ENCODE results near the gene ZNF100. TPM values are rescaled to one million over a fixed set of nuclear protein-coding genes. Genes with fewer than 3 reads are reported as not detected.
"Not testable (repeated sequence)": the region's sequence is repeated elsewhere in the genome, so short reads cannot be mapped to it uniquely, and the experiment has no call there.

ZNF100 gene
- total RNA-seq, 1 experiment from 2014 or later, result 30.7 TPM

- Histone ChIP-seq H3K4ac (ENCODE audit: low read depth, low read length) (no peak overlapping the region), H3K9me3 (ENCODE audit: control insufficient read depth, low read depth, low read length) (no peaks in the 10 kb centered on the region), H3K27ac (ENCODE audit: insufficient read length, low read depth, low read length) (no peak overlapping the region), H2BK12ac (ENCODE audit: insufficient read length, low read depth, low read length) (no peak overlapping the region), H3K23me2 (ENCODE audit: insufficient read length, low read depth, low read length, poor library complexity, severe bottlenecking) (no peaks in the 10 kb centered on the region), H4K91ac (ENCODE audit: insufficient read length, low read depth, low read length) (no peak overlapping the region), H3K23ac (ENCODE audit: insufficient read length, low read depth, low read length) (no peak overlapping the region), H2BK20ac (ENCODE audit: low read depth, low read length, poor library complexity, severe bottlenecking) (no peak overlapping the region), H3K79me1 (ENCODE audit: insufficient read depth, low read depth, low read length, poor library complexity, severe bottlenecking) (peaks cover 6% of the 10 kb centered on the region), H4K5ac (ENCODE audit: insufficient read length, low read depth, low read length) (no peak overlapping the region), H2BK15ac (ENCODE audit: low read depth, low read length) (no peak overlapping the region), H3K18ac (ENCODE audit: insufficient read length, low read depth, low read length) (no peak overlapping the region), H2AK5ac (ENCODE audit: insufficient read length, low read length) (no peak overlapping the region), H3T11ph (ENCODE audit: low read length) (no peak overlapping the region), H3K4me1 (ENCODE audit: insufficient read depth, low read length) (no peaks in the 10 kb centered on the region), H4K20me1 (ENCODE audit: control insufficient read depth, insufficient read depth, insufficient read length) (no peaks in the 10 kb centered on the region), H3K14ac (ENCODE audit: insufficient read depth, low read length) (no peak overlapping the region), H3K9ac (ENCODE audit: extremely low read depth, insufficient read length, low read length) (no peak overlapping the region), H3K27me3 (ENCODE audit: insufficient read depth, low read length) (no peaks in the 10 kb centered on the region), H3K4me2 (ENCODE audit: insufficient read depth, insufficient read length, low read length) (no peak overlapping the region), H2AFZ (ENCODE audit: low read length) (no peak overlapping the region), H4K8ac (replicated peaks; ENCODE audit: insufficient read length, low read depth, low read length) (no peak overlapping the region), H3K56ac (ENCODE audit: insufficient read length, low read depth, low read length) (no peak overlapping the region), H2BK5ac (ENCODE audit: insufficient read length, low read length) (no peak overlapping the region), H2BK120ac (ENCODE audit: low read depth, low read length, poor library complexity, severe bottlenecking) (no peak overlapping the region), H3K79me2 (ENCODE audit: insufficient read depth, low read length) (peaks cover 2% of the 10 kb centered on the region; the same call in 1 of the 2 replicates)
- peaks cover 83 to 93% (median 84%) of the 10 kb centered on the region in 3 experiments for H3K36me3 Mint-ChIP-seq (ENCODE audit: insufficient read depth in 1 of 3, low read depth in 3 of 3)
- no peak overlapping the region for H3K27ac Mint-ChIP-seq
- no peak for DNase-seq
- no CpG with 5 or more reads among the region's 3 CpGs for WGBS (ENCODE audit: extremely low coverage, insufficient read length, low lambda C conversion rate)
- no peak overlapping the region for H3K4me3 Mint-ChIP-seq
- no peaks in the 10 kb centered on the region for H3K4me1 Mint-ChIP-seq
- no peak for TF ChIP-seq CTCF (conservative IDR thresholded peaks at IDR 0.05)
- no peaks in the 10 kb centered on the region for H3K27me3 Mint-ChIP-seq (ENCODE audit: low read depth)
- H3K9me3 Mint-ChIP-seq, result peaks cover 10 to 56% of the 10 kb centered on the region in 2 experiments
These were observed 9.1 kb downstream of the ZNF100 start for GRCh38 chr19:21758296-21758695.

DNA sequence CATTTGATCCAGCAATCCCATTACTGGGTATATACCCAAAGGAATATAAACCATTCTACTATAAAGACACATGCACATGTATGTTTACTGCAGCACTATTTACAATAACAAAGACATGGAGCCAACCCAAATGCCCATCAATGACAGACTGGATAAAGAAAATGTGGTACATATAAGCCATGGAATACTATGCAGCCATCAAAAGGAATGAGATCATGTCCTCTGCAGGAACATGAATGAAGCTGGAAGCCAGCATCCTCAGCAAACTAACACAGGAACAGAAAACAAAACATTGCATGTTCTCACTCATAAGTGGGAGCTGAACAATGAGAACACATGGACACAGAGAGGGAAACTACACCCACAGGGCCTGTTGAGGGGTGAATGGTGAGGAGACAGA is 11.8 kb downstream of the ZNF100 start:
- not testable (repeated sequence) for H3K27ac ChIP-seq (ENCODE audit: insufficient read length, low read depth, low read length); H3K9me3 ChIP-seq (ENCODE audit: control insufficient read depth, low read depth, low read length); DNase-seq; H3K4me1 ChIP-seq (ENCODE audit: insufficient read depth, low read length); H4K8ac ChIP-seq (replicated peaks; ENCODE audit: insufficient read length, low read depth, low read length); H3K9ac ChIP-seq (ENCODE audit: extremely low read depth, insufficient read length, low read length); H3K14ac ChIP-seq (ENCODE audit: insufficient read depth, low read length); H3K27ac Mint-ChIP-seq; H3K4me1 Mint-ChIP-seq; H3K27me3 ChIP-seq (ENCODE audit: insufficient read depth, low read length); H2AFZ ChIP-seq (ENCODE audit: low read length); H4K91ac ChIP-seq (ENCODE audit: insufficient read length, low read depth, low read length); H2BK5ac ChIP-seq (ENCODE audit: insufficient read length, low read length); H2AK5ac ChIP-seq (ENCODE audit: insufficient read length, low read length); H3K4me3 Mint-ChIP-seq; H4K20me1 ChIP-seq (ENCODE audit: control insufficient read depth, insufficient read depth, insufficient read length); H3K23ac ChIP-seq (ENCODE audit: insufficient read length, low read depth, low read length); H3K56ac ChIP-seq (ENCODE audit: insufficient read length, low read depth, low read length); H2BK12ac ChIP-seq (ENCODE audit: insufficient read length, low read depth, low read length); H3K23me2 ChIP-seq (ENCODE audit: insufficient read length, low read depth, low read length, poor library complexity, severe bottlenecking); H3T11ph ChIP-seq (ENCODE audit: low read length); H3K4me2 ChIP-seq (ENCODE audit: insufficient read depth, insufficient read length, low read length); H2BK120ac ChIP-seq (ENCODE audit: low read depth, low read length, poor library complexity, severe bottlenecking); H2BK20ac ChIP-seq (ENCODE audit: low read depth, low read length, poor library complexity, severe bottlenecking); H3K27me3 Mint-ChIP-seq (ENCODE audit: low read depth); H3K4ac ChIP-seq (ENCODE audit: low read depth, low read length); H3K79me2 ChIP-seq (ENCODE audit: insufficient read depth, low read length); H3K79me1 ChIP-seq (ENCODE audit: insufficient read depth, low read depth, low read length, poor library complexity, severe bottlenecking); H3K18ac ChIP-seq (ENCODE audit: insufficient read length, low read depth, low read length); H2BK15ac ChIP-seq (ENCODE audit: low read depth, low read length); H4K5ac ChIP-seq (ENCODE audit: insufficient read length, low read depth, low read length)
- peaks cover 80 to 92% (median 82%) of the 10 kb centered on the region in 3 experiments for H3K36me3 Mint-ChIP-seq (ENCODE audit: insufficient read depth in 1 of 3, low read depth in 3 of 3)
- peaks cover 10 to 40% of the 10 kb centered on the region in 2 experiments for H3K9me3 Mint-ChIP-seq

Measured in H9 (cell line).